GM12801 (cell line): Measurements from ENCODE around the gene THYN1.

Source experiments
- TF ChIP-seq, protein P1 (sequence below): IDR thresholded peaks from one replicate; pipeline ENCODE4 v1.5.1; 2011; ENCODE audit warnings: control low read depth; ENCODE audit not compliant: insufficient read length; ENCODE audit errors: extremely low read depth

THYN1 gene

DNA sequence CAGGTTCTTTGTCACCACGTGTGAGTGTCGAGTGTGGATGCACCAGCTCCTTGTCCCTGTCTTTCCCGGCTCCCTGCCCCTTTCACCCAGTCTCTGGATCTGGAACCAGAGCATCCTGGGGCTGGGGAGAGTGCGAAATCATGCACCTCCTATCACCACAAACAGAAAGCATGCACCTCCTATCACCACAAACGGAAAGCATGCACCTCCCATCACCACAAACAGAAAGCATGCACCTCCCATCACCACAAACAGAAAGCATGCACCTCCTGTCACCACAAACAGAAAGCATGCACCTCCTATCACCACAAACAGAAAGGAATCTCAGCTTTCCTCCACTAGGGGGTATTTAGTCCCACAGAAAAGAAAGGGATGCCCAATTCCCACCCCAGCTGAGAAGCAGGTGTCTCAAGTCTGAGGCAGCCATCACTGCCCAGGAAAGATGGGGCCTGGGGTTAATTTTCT lies 17.1 kb upstream of the THYN1 start:
- TF ChIP-seq, protein P1, sequence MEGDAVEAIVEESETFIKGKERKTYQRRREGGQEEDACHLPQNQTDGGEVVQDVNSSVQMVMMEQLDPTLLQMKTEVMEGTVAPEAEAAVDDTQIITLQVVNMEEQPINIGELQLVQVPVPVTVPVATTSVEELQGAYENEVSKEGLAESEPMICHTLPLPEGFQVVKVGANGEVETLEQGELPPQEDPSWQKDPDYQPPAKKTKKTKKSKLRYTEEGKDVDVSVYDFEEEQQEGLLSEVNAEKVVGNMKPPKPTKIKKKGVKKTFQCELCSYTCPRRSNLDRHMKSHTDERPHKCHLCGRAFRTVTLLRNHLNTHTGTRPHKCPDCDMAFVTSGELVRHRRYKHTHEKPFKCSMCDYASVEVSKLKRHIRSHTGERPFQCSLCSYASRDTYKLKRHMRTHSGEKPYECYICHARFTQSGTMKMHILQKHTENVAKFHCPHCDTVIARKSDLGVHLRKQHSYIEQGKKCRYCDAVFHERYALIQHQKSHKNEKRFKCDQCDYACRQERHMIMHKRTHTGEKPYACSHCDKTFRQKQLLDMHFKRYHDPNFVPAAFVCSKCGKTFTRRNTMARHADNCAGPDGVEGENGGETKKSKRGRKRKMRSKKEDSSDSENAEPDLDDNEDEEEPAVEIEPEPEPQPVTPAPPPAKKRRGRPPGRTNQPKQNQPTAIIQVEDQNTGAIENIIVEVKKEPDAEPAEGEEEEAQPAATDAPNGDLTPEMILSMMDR: no peak

DNA sequence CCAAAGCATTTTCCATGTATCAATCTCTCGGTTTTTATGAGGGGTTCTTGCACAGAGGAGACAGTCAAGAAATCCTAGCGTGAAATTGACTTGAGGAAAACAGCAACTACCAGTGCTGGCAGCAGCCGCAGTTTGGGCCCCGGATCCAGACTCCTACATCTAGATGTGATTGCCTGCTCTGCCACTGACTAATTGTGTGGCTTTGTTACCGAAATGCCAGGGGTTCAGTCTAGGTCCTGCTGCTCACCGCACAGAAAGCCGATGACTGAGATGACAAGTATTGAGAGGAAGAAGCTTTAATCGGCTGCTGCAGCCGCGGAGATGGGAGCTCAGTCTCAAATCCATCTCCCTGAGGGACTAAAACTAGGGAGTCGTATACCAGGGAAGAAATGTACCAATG lies 14.8 kb upstream of the THYN1 start:
- TF ChIP-seq, protein P1: no peak

DNA sequence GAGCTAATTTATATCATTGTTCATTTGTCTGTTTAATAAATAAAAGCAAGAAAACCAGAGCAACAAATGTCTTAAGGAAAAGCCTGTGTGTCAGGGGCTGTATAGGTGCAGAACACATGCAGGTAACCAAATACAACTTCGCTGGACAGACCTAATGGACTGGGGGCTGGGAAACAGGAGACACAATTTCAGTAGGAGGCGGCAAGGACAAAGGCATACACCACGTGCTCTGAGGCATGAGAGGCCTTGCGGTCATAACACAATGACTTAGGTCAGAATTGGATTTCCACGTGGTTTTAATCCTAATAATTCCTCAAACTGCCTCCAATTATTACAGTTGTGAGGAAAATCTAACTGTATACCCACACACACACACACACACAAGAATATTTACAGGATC lies 14.3 kb upstream of the THYN1 start:
- TF ChIP-seq, protein P1: no peak

DNA sequence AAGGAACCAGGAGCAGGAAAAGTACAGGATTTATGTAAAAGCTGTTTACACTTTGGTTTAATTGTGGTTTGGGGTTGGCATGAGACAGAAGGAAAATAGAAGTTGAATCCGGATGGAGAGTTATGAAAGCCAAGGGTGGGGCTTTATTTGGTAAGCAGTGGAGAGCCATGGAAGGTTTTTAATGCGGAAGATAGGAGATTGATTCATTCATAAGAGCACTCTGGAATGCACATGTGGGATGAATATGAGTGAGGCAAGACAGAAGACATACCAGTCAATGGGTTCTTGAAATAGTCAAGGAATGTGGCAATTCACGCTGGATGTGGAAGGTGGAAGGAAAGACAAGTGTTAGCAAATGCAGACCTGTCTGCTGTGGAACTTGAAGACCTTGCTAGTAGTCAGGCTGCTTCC lies 13.7 kb upstream of the THYN1 start:
- TF ChIP-seq, protein P1: no peak

DNA sequence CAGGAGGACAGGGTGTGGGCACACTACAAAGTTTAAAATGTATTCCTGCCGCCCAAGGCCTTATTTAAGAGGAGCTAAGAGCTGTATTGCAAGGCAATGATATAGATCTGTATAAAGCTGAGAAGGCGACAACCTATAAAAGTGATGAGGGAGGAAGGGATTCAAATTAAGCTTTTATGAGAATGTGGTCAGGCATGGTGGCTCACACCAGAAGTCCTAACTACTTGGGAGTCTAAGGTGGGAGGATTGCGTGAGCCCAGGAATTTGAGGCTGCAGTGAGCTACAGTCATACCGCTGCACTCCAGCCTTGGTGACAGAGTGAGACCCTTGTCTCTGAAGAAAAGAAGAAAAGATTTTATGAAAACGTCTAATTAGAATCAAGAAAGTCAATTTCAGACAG lies 13.3 kb upstream of the THYN1 start:
- TF ChIP-seq, protein P1: no peak

DNA sequence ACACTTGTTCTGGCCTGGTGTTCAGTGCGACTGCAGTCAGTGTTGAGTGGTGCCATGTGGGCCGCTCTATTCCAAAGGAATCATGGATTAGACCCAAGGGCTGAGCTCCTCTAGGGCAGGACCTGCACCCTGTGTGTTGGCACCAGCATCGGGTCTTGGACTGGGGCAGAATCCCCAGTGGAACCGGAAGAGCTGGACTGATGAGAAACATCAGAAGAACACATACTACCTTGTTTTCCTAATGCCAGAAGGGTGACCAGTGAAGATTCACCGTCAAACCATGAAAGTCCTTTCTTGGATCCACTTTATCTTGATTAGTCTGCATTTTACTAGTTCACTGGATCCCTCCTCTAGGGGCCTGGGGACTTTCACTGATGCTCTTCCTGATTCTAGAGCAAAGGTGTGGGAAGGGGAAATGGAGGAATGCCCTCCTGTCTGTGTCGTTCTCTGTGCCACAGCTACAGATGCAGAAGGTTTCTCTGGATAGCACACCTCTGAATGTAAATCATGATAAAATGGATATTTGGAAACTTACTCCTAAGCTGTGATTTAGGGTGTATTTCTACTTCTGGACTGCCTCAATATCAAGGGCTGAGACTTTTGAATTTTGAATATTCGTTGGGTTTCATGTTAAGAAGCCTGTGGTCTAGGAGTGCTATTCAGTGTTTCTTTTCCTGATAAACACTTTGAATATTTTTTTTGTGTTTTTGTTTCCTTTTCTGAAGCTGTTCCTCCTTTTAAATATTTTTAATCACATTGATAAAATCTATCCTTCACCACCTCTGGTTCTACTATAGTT lies 12.0 kb upstream of the THYN1 start:
- TF ChIP-seq, protein P1: no peak

DNA sequence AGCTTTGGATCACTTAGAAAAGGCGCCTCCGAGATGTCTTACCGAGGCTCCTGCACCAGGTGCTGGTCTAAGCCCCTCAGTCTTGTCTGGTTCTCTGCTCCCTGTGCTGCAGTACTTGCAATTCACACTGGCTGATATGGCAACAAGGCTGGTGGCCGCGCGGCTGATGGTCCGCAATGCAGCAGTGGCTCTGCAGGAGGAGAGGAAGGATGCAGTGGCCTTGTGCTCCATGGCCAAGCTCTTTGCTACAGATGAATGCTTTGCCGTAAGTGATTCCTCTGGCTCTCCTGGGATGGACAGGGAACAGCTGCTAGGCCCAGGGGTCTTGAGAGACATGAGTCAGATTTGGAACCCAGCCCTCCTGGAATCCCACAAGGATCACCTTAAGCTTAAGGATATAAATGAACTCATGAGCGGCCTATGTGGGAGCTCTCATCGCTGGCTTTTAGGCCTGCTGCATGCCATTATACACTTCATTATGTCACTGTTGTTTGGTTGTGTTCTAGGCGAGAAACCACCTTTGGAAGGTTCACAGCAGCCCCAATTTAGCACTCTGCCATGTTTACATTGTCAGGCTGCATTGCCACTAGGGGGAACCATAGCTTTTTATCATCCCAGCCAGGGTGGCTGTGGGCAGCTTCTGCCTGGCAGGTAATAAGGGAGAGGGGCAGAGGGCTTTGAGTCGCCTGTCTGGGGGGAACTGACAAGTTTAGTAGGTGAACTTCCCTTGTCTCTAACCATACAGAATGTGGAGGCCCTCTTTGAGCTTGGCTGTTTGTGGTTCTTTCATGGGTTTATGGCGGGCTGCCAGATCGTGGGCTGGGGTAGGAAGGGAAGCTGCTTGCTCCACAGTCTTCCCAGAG lies 8.7 kb upstream of the THYN1 start:
- TF ChIP-seq, protein P1: no peak
